Heart left ventricle (tissue), 16 donors: ENCODE measurements around the gene ADIRF. TPM values are rescaled to one million over a fixed set of nuclear protein-coding genes. Genes with fewer than 3 reads are reported as not detected.

Experiments
- ATAC-seq, 4 donors: fragments of 200-7000 bp; cut with Tn5 transposase; one replicate each; pipeline ENCODE4 v1.9.1; 2020 to 2022; ENCODE audit warnings: moderate library complexity in 4 of 4, mild to moderate bottlenecking in 3 of 4, moderate number of reproducible peaks in 1 of 4
- DNase-seq, 5 donors: peaks; one replicate each; pipeline ENCODE4 v3.0.0-alpha.2; 2020
- H3K27ac ChIP-seq, 12 donors: fragments of 200-600 bp; sonication (generic) in 4 of 12; one replicate each; pipeline versions ENCODE4 v1.5.0 to v1.8.0; 2016 to 2022; ENCODE audit warnings: mild to moderate bottlenecking in 2 of 12
- H3K27me3 ChIP-seq, 9 donors: fragments of 200-600 bp; sonication (generic) in 2 of 9; one replicate each; pipeline versions ENCODE4 v1.5.1 to v1.8.0; 2016 to 2022; ENCODE audit warnings: mild to moderate bottlenecking in 3 of 9
- H3K36me3 ChIP-seq, 9 donors: fragments of 200-600 bp; sonication (generic) in 2 of 9; one replicate each; pipeline versions ENCODE4 v1.5.0 to v1.8.0; 2018 to 2022; ENCODE audit warnings: mild to moderate bottlenecking in 2 of 9
- H3K4me1 ChIP-seq, 12 donors: fragments of 200-600 bp; sonication (generic) in 4 of 12; one replicate each; pipeline versions ENCODE4 v1.5.0 to v1.8.0; 2016 to 2022; ENCODE audit warnings: mild to moderate bottlenecking in 3 of 12
- H3K4me3 ChIP-seq, 12 donors: fragments of 200-600 bp; sonication (generic) in 4 of 12; one replicate each; pipeline versions ENCODE4 v1.5.0 to v1.8.0; 2017 to 2022; ENCODE audit warnings: mild to moderate bottlenecking in 9 of 12, moderate library complexity in 4 of 12
- H3K9me3 ChIP-seq, 12 donors: fragments of 200-600 bp; sonication (generic) in 4 of 12; one replicate each; pipeline versions ENCODE4 v1.5.0 to v1.8.0; 2016 to 2022; ENCODE audit warnings: mild to moderate bottlenecking in 1 of 12
- POLR2A ChIP-seq, 2 donors: fragments of 450-650 bp; IDR thresholded peaks; one replicate each; pipeline ENCODE4 v1.6.1; 2017; ENCODE audit warnings: antibody characterized with exemption in 2 of 2, mild to moderate bottlenecking in 2 of 2, moderate library complexity in 2 of 2
- WGBS, 4 donors: extraction: QIAGEN DNeasy Blood & Tissue Kit in 2 of 4; methylation state at CpG; one replicate each; pipeline versions ENCODE4 v1.1.5 to v1.1.7; 2013 to 2018; 5-methylcytosine and 5-hydroxymethylcytosine counted together
- intact Hi-C, 10 donors: fragments of 100-400 bp; cut with DNase I; formaldehyde crosslinking; loops; one replicate each; pipeline versions ENCODE4 v1.11.1 to v1.14.2; 2022
- polyA plus RNA-seq, 2 donors: library from polyadenylated mRNA; stranded (reverse); fragments of 200-250 nt; gene quantifications; one replicate each; pipeline ENCODE4 v1.2.3, GENCODE V29; 2013
- total RNA-seq, 9 donors: library from RNA; depleted of rRNA in 2 of 9; stranded (reverse); fragments of >200 nt in 2 of 9; fragmentation: NEBNext Ultra II Directional in 3 of 9; extraction: Animal tissue kit (Norgen Biotek cat#: 25700) in 3 of 9; gene quantifications; one replicate each; pipeline versions ENCODE4 v1.1.0 to v1.2.4, GENCODE V29; 2016 to 2023
- TF ChIP-seq, protein P1 (sequence below), 12 donors: fragments of 200-600 bp; sonication (generic) in 4 of 12; IDR thresholded peaks; one replicate each; pipeline versions ENCODE4 v1.5.0 to v1.8.0; 2018 to 2022; ENCODE audit warnings: antibody characterized with exemption in 12 of 12, mild to moderate bottlenecking in 5 of 12
- donor health status: ischemic (EF 13 %, LVEDD 7.1; RV severe dilation, severe dysfunction).
- donor health status: healthy with polysubstance abuse.
- donor health status: DM: no; HTN: yes; CAD: no.
- donor health status: DM: no; HTN: no; CAD: no.
- donor health status: ischemic (EF 25% LVEDD 6.9; RV normal size, moderate dysfunction).
- donor health status: ischemic (EF 25% LVEDD 5.7; RV mildly dilated, moderate dysfunction).
- donor health status: healthy.
- donor health status: DM: yes; HTN: yes; CAD: no.
- donor health status: ischemic (EF 35%, LVEDD 5.7; RV mildly dilated, moderate dysfunction).
- donor health status: nonischemic (EF 11% LVEDD 7.7; RV severe dilation, severe dysfunction).
- donor health status: DM: yes; HTN: yes; CAD: no.
- donor health status: PGD.
- donor health status: ischemic (EF 29% LVEDD 5.4; RV normal size, mild dysfunction).
- donor health status: nonischemic (EF 23%, LVEDD 6.1; RV moderate dilation, normal function).

The ADIRF gene
- total and polyA plus RNA-seq, 11 donors = 21.2 to 189 (median 41.1) TPM

DNA sequence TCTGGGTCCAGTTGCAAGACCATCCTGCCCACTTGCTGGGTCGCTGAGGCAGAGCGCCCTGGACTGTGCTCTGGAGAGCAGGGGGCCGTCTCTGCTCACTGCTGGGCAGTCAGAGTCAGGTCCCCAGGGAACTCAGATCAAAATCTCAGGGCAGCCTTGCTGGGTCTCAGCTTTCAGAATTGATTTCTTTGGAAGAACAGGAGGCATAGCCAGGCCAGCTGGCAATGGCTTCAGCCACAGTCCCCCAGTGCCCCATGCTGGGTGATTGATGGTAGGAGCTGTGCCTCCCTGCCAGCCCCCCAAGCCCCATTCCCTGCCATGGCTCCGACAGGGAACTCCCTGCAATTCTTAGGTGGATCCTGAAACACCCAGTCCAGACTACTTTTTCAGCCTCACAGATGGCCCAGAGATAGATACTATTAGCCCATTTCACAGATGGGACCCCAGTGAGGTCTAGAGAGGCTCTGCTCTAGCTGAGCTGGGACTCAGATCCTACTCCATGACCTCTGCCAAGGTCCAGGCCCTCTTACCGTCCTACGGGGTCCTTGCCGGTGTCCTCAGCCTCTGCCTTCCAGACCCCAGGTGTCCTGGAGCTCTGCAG lies 11.3 kb upstream of the ADIRF start:
- Histone ChIP-seq H3K27me3 (no peaks in the 10 kb centered on the region), H3K4me1 (peaks cover 6 to 75% (median 52%) of the 10 kb centered on the region in 12 donors), H3K27ac (peak overlapping the region; percentile 79 to 98 (median 90)), H3K9me3 (peaks cover 0 to 16% (median 1%) of the 10 kb centered on the region in 12 donors), H3K4me3 (peak overlapping the region; percentile 9 to 66 (median 57)), H3K36me3 (no peaks in the 10 kb centered on the region)
- intact Hi-C loops = no loop called here
- DNase-seq (peak in 3 of 5 donors; percentile 21 to 40 (median 24)), ATAC-seq (no peak)
- WGBS, 4 donors = 46 to 71% (median 57%) methylated on average over 6 to 7 of the region's 7 CpGs
- TF ChIP-seq POLR2A (IDR thresholded peaks at IDR 0.05) = no peak
- TF ChIP-seq, protein P1, sequence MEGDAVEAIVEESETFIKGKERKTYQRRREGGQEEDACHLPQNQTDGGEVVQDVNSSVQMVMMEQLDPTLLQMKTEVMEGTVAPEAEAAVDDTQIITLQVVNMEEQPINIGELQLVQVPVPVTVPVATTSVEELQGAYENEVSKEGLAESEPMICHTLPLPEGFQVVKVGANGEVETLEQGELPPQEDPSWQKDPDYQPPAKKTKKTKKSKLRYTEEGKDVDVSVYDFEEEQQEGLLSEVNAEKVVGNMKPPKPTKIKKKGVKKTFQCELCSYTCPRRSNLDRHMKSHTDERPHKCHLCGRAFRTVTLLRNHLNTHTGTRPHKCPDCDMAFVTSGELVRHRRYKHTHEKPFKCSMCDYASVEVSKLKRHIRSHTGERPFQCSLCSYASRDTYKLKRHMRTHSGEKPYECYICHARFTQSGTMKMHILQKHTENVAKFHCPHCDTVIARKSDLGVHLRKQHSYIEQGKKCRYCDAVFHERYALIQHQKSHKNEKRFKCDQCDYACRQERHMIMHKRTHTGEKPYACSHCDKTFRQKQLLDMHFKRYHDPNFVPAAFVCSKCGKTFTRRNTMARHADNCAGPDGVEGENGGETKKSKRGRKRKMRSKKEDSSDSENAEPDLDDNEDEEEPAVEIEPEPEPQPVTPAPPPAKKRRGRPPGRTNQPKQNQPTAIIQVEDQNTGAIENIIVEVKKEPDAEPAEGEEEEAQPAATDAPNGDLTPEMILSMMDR (IDR thresholded peaks at IDR 0.05) = no peak

DNA sequence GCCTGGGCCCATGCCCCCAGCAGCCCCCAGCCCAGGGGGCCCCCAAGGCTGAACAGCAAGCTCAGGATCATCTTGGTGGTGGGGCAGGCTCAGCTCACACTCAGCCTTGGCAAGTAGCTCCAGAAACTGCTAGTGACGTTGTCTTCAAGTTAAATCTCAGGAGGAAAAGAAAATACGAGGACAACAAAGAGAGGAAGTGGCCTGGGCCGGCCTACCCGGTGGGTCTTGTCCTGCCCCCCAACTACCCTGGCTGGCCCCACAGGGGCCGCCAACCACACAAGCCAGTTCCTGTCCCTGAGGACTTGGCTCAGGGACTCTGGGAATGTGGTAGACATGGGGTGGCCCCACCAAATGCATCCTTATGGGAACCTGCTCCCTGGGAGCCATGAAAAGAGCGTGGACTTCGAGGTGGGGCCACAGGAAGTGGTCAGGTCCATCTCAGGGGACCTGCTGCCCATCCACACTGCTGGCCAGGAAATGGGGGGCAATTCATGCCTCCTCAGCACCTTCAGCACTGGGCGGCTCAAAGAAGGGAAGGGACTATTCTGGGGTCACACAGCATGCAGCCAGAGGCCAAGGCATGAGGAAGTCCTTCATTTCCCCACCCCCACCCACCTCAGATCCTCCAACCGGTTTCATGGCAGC lies 10.7 kb upstream of the ADIRF start, which contains the start of gene MMRN2:
Gene MMRN2 (minus strand): TSS at position 145 of the 645 bp plus-strand sequence. CDS start 74 bp downstream, at position 71.
- TF ChIP-seq POLR2A (IDR thresholded peaks at IDR 0.05) = peak in 1 of 2 donors; percentile 41
- TF ChIP-seq, protein P1 (IDR thresholded peaks at IDR 0.05) = no peak
- H3K27ac ChIP-seq = peak within 1 kb of the TSS; percentile 79 to 98 (median 90)
- peak within 1 kb of the TSS; percentile 9 to 66 (median 57) for H3K4me3 ChIP-seq
- DNase-seq = peak; percentile 58 to 76 (median 67)
- H3K27me3 ChIP-seq = no peaks in the 10 kb centered on the region
- 44 to 75% (median 54%) methylated on average over 6 to 9 of the region's 9 CpGs for WGBS, 4 donors
- intact Hi-C loops = no loop called here
- peaks cover 0 to 9% (median 0%) of the 10 kb centered on the region in 12 donors for H3K9me3 ChIP-seq
- peaks cover 6 to 69% (median 52%) of the 10 kb centered on the region in 12 donors for H3K4me1 ChIP-seq
- peak in 3 of 4 donors; percentile 2 to 36 (median 12) for ATAC-seq
- H3K36me3 ChIP-seq = no peaks in the 10 kb centered on the region

DNA sequence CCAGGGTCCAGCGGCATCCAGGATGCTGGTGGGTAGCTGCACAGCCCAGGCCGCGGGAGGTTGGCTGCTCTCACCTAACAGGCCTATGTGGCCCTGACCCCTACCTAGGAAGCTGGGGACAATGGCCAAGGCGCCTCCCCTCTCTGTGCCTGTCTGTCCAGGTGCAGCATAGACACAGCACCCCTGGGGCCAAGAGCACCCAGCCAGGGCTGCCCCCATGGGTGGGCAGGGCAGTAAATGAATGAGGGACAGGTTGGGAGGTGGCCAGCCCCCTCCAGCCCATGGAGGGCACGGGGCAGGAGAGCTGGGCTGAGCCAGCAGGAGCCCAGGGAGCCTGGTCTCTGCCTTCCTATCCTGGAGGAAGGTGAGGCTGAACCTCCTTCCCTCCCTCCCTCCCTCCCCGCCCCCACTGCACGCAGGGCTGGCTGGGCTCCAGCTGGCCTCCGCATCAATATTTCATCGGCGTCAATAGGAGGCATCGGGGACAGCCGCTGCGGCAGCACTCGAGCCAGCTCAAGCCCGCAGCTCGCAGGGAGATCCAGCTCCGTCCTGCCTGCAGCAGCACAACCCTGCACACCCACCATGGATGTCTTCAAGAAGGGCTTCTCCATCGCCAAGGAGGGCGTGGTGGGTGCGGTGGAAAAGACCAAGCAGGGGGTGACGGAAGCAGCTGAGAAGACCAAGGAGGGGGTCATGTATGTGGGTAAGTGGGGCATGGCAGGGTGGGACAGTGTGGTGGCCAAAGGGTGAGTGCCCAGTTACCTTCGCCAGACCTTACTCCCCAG lies 10.0 kb upstream of the ADIRF start, which contains the start of gene SNCG:
Gene SNCG (plus strand): TSS at position 484 of the 785 bp plus-strand sequence. CDS start 99 bp downstream, at position 583.
- 33 to 44% (median 36%) methylated on average over 10 to 22 of the region's 22 CpGs for WGBS, 4 donors
- Histone ChIP-seq H3K4me1 (peaks cover 6 to 63% (median 50%) of the 10 kb centered on the region in 12 donors), H3K4me3 (peak within 1 kb of the TSS in 11 of 12 donors; percentile 42 to 66 (median 58)), H3K27ac (peak within 1 kb of the TSS; percentile 79 to 98 (median 90)), H3K9me3 (peaks cover 0 to 2% (median 0%) of the 10 kb centered on the region in 12 donors), H3K36me3 (no peaks in the 10 kb centered on the region), H3K27me3 (no peaks in the 10 kb centered on the region)
- peak in 4 of 5 donors; percentile 40 to 75 (median 62) for DNase-seq
- TF ChIP-seq, protein P1 (IDR thresholded peaks at IDR 0.05) = no peak
- no peak for TF ChIP-seq POLR2A (IDR thresholded peaks at IDR 0.05)
- peak in 1 of 4 donors; percentile 3 for ATAC-seq
- intact Hi-C loops = no loop called here
